GM12891 (cell line): ENCODE measurements around the gene TLK1.

ENCODE experiments used
- PAX5 ChIP-seq: IDR thresholded peaks from 2 replicates; pipeline ENCODE4 v1.6.1; 2011; ENCODE audit warnings: low read length, moderate library complexity, mild to moderate bottlenecking; ENCODE audit not compliant: insufficient read depth, severe bottlenecking
- POLR2A ChIP-seq: IDR thresholded peaks from 2 replicates; pipeline ENCODE4 v1.6.1; 2011; ENCODE audit warnings: low read depth, low read length, control low read depth
- POLR2AphosphoS5 ChIP-seq: IDR thresholded peaks from 2 replicates; pipeline ENCODE4 v1.6.1; 2011; ENCODE audit warnings: low read depth, low read length, control low read depth
- SPI1 ChIP-seq: IDR thresholded peaks from 2 replicates; pipeline ENCODE4 v1.6.1; 2011; ENCODE audit warnings: low read depth, low read length, control low read depth
- TAF1 ChIP-seq: IDR thresholded peaks from 2 replicates; pipeline ENCODE4 v1.6.1; 2011; ENCODE audit warnings: low read depth, low read length, control low read depth

DNA sequence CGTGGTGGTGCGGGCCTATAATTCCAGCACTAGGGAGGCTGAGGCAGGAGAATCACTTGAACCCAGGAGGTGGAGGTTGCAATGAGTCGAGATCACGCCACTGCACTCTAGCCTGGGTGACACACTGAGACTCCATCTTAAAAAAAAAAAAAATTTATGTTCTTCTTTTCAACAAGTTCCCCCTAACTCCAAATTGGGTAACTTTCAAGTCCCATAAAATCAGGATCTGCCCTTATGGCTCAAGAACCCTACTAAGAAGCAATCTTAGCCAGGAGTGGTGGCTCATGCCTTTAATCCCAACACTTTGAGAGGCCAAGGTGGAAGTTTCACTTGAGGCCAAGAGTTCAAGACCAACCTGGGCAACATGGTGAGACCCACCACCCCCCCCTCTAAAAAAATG, 30.3 kb upstream of the TLK1 start:
- TF ChIP-seq TAF1 (no peak), POLR2AphosphoS5 (no peak), POLR2A (no peak), SPI1 (no peak), PAX5 (no peak)
